Loucy (cell line): ENCODE measurements around the gene POLA1.

Experiments
- H2AFZ ChIP-seq: fragments of 200-600 bp; sonication (generic); 2 replicates; pipeline ENCODE4 v1.6.0; 2016; ENCODE audit warnings: antibody characterized with exemption, mild to moderate bottlenecking, low read length, moderate library complexity
- H3F3A ChIP-seq: fragments of 200-600 bp; 2 replicates; pipeline ENCODE4 v1.6.0; 2016; ENCODE audit warnings: antibody characterized with exemption, low read depth, mild to moderate bottlenecking
- H3K27me3 ChIP-seq: fragments of 200-600 bp; sonication (generic); 2 replicates; pipeline ENCODE4 v1.6.1; 2014; ENCODE audit warnings: low read length, mild to moderate bottlenecking; ENCODE audit not compliant: insufficient read depth, poor library complexity, severe bottlenecking
- H3K36me3 ChIP-seq: fragments of 200-600 bp; sonication (generic); 2 replicates; pipeline ENCODE4 v1.6.1; 2016; ENCODE audit warnings: low read length; ENCODE audit not compliant: insufficient read depth
- H3K4me1 ChIP-seq: fragments of 200-600 bp; sonication (generic); 2 replicates; pipeline ENCODE4 v1.5.1; 2014; ENCODE audit warnings: low read length, mild to moderate bottlenecking; ENCODE audit not compliant: insufficient read depth, poor library complexity, severe bottlenecking
- H3K4me2 ChIP-seq: fragments of 200-600 bp; sonication (generic); 2 replicates; pipeline ENCODE4 v1.6.0; 2014; ENCODE audit warnings: antibody characterized with exemption, low read length, low read depth, mild to moderate bottlenecking; ENCODE audit not compliant: poor library complexity, severe bottlenecking
- H3K4me3 ChIP-seq: fragments of 200-600 bp; sonication (generic); 2 replicates; pipeline ENCODE4 v1.5.1; 2014; ENCODE audit warnings: low read length, mild to moderate bottlenecking, mixed read lengths; ENCODE audit not compliant: poor library complexity, severe bottlenecking
- H3K79me2 ChIP-seq: fragments of 200-600 bp; sonication (generic); 2 replicates; pipeline ENCODE4 v1.6.1; 2014; ENCODE audit warnings: low read length; ENCODE audit not compliant: insufficient read depth
- H3K9ac ChIP-seq: fragments of 200-600 bp; sonication (generic); 2 replicates; pipeline ENCODE4 v1.6.0; 2014; ENCODE audit warnings: mild to moderate bottlenecking, low read depth, low read length, moderate library complexity; ENCODE audit not compliant: poor library complexity, severe bottlenecking
- H3K9me2 ChIP-seq: fragments of 200-600 bp; sonication (generic); replicated peaks from 2 replicates; pipeline ENCODE4 v1.6.1; 2016; ENCODE audit warnings: low read depth, low read length, mixed read lengths
- H3K9me3 ChIP-seq: fragments of 200-600 bp; sonication (generic); 2 replicates; pipeline ENCODE4 v1.6.1; 2014; ENCODE audit warnings: mild to moderate bottlenecking, antibody characterized with exemption, low read length, low read depth; ENCODE audit not compliant: insufficient read depth
- H4K20me1 ChIP-seq: fragments of 200-600 bp; sonication (generic); 2 replicates; pipeline ENCODE4 v1.6.0; 2014; ENCODE audit warnings: antibody characterized with exemption, low read length, mild to moderate bottlenecking; ENCODE audit not compliant: insufficient read depth, poor library complexity, severe bottlenecking
- EZH2phosphoT487 ChIP-seq: fragments of 200-600 bp; IDR thresholded peaks from 2 replicates; pipeline ENCODE4 v1.6.1; 2018; ENCODE audit warnings: antibody characterized with exemption, mild to moderate bottlenecking, moderate library complexity, borderline replicate concordance
- TF ChIP-seq, protein P1 (sequence below): fragments of 200-600 bp; sonication (generic); conservative IDR thresholded peaks from 2 replicates; pipeline ENCODE4 v1.5.1; 2014; ENCODE audit warnings: mild to moderate bottlenecking, antibody characterized with exemption, low read length

POLA1 gene

DNA sequence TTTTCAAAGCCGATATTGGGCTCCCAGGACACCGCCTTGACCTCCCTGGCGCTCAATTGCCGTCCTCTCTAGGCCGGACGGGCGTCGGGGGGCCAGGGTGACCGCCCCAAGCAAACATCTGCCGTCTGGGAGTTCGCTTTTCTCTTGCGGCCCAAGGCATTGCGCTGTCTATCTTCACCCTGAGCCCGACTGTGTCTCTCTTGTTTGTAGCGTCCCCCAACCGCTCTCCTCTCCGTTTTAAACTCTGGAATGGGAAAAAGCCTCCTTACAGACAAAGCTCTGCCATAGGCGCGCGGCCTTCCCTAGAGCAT lies 322.6 kb downstream of the POLA1 start:
- H2AFZ ChIP-seq = no peak overlapping the region
- no peaks in the 10 kb centered on the region for H3K79me2 ChIP-seq
- no peaks in the 10 kb centered on the region for H3K9me2 ChIP-seq
- H3K4me1 ChIP-seq = no peaks in the 10 kb centered on the region
- H3K9ac ChIP-seq = no peak overlapping the region
- H3K9me3 ChIP-seq = no peaks in the 10 kb centered on the region
- H3K36me3 ChIP-seq = no peaks in the 10 kb centered on the region
- no peaks in the 10 kb centered on the region for H4K20me1 ChIP-seq
- TF ChIP-seq, protein P1, sequence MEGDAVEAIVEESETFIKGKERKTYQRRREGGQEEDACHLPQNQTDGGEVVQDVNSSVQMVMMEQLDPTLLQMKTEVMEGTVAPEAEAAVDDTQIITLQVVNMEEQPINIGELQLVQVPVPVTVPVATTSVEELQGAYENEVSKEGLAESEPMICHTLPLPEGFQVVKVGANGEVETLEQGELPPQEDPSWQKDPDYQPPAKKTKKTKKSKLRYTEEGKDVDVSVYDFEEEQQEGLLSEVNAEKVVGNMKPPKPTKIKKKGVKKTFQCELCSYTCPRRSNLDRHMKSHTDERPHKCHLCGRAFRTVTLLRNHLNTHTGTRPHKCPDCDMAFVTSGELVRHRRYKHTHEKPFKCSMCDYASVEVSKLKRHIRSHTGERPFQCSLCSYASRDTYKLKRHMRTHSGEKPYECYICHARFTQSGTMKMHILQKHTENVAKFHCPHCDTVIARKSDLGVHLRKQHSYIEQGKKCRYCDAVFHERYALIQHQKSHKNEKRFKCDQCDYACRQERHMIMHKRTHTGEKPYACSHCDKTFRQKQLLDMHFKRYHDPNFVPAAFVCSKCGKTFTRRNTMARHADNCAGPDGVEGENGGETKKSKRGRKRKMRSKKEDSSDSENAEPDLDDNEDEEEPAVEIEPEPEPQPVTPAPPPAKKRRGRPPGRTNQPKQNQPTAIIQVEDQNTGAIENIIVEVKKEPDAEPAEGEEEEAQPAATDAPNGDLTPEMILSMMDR = no peak
- no peak for TF ChIP-seq EZH2phosphoT487
- H3K4me3 ChIP-seq = no peak overlapping the region
- H3K27me3 ChIP-seq = no peaks in the 10 kb centered on the region
- H3K4me2 ChIP-seq = no peak overlapping the region
- no peaks in the 10 kb centered on the region for H3F3A ChIP-seq

DNA sequence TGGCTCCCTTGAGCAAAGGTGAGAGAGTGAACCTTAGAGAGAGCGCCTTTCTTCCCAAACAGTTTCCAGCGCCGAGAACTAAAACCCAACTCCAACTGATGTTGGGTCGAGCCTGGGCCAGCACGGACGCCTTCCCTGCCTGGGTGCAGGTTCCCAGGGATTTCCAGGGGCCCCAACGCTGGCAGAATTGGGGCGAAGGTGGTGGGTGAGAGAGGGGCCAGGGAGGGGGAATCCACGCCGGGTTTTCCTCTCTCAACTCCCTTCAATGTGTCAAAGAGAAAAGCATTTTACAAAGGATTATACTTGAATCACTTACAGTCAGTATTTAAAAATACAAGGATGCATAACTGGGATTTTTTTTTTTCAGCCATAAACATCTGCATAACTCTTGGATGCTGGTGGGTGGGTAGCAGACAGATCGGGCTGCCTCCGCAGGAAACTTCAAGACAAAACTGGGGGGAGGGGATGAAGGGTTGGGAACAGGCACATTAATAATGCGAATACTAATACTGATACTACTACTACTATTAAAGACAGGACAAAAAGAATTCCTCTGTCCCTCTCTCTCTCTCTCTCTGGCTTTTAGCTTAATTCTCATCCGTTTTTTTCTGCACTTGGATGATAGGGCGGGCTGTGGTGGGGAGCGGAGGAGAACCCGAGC lies 323.4 kb downstream of the POLA1 start:
- H3K4me3 ChIP-seq = no peak overlapping the region
- H3K79me2 ChIP-seq = no peaks in the 10 kb centered on the region
- no peaks in the 10 kb centered on the region for H3K9me3 ChIP-seq
- H4K20me1 ChIP-seq = no peaks in the 10 kb centered on the region
- TF ChIP-seq, protein P1 = no peak
- TF ChIP-seq EZH2phosphoT487 = no peak
- no peaks in the 10 kb centered on the region for H3K36me3 ChIP-seq
- H3F3A ChIP-seq = no peaks in the 10 kb centered on the region
- H2AFZ ChIP-seq = no peak overlapping the region
- no peaks in the 10 kb centered on the region for H3K4me1 ChIP-seq
- no peak overlapping the region for H3K4me2 ChIP-seq
- H3K9ac ChIP-seq = no peak overlapping the region
- no peaks in the 10 kb centered on the region for H3K27me3 ChIP-seq
- no peaks in the 10 kb centered on the region for H3K9me2 ChIP-seq

DNA sequence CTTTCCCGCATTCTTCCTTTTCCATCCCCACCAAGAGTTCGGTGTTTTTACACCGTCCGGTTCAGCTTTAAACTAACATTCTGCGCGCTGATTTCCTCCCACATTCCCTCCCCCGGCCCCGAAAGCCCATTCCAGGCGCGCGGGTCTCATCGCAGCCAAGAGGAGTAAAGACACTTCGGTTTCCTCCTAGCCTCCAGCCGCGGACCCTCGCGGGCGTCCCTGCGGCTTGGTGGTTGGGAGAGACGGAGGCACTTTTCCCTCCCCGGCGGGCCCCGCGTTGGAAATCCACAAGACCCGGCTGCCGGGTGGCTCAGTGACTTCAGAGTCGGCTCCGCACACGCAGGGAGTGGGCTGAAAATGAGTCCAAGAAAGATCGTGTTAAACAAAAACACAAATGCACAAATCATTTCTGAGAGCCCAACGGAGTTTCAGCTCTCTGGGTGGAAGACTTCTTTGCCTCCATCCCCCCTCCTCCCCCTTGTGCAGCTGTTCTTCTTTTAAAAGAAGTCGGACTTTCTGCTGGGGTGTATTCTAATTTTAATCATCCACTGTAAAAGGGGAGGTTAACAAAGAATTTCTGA lies 324.0 kb downstream of the POLA1 start:
- H3K4me3 ChIP-seq = no peak overlapping the region

More for the DNA sequence above, 324.0 kb downstream of the POLA1 start:
- H3K9ac ChIP-seq = no peak overlapping the region
- H3K9me2 ChIP-seq = no peaks in the 10 kb centered on the region
- no peaks in the 10 kb centered on the region for H3K27me3 ChIP-seq
- H3K4me2 ChIP-seq = no peak overlapping the region
- H3K9me3 ChIP-seq = no peaks in the 10 kb centered on the region
- H3K36me3 ChIP-seq = no peaks in the 10 kb centered on the region
- no peaks in the 10 kb centered on the region for H3K4me1 ChIP-seq
- TF ChIP-seq, protein P1 = no peak
- TF ChIP-seq EZH2phosphoT487 = no peak
- H2AFZ ChIP-seq = no peak overlapping the region
- H3F3A ChIP-seq = no peaks in the 10 kb centered on the region
- H3K79me2 ChIP-seq = no peaks in the 10 kb centered on the region
- H4K20me1 ChIP-seq = no peaks in the 10 kb centered on the region
